Astrocyte of the hippocampus (primary cell): ENCODE results near the gene CSPG5.

Experiments used
- DNase-seq: peaks from one replicate; pipeline ENCODE4 v3.0.0; 2011; ENCODE audit warnings: low read depth, low spot score

Gene CSPG5, protein sequence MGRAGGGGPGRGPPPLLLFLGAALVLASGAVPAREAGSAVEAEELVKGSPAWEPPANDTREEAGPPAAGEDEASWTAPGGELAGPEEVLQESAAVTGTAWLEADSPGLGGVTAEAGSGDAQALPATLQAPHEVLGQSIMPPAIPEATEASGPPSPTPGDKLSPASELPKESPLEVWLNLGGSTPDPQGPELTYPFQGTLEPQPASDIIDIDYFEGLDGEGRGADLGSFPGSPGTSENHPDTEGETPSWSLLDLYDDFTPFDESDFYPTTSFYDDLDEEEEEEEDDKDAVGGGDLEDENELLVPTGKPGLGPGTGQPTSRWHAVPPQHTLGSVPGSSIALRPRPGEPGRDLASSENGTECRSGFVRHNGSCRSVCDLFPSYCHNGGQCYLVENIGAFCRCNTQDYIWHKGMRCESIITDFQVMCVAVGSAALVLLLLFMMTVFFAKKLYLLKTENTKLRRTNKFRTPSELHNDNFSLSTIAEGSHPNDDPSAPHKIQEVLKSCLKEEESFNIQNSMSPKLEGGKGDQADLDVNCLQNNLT

DNA sequence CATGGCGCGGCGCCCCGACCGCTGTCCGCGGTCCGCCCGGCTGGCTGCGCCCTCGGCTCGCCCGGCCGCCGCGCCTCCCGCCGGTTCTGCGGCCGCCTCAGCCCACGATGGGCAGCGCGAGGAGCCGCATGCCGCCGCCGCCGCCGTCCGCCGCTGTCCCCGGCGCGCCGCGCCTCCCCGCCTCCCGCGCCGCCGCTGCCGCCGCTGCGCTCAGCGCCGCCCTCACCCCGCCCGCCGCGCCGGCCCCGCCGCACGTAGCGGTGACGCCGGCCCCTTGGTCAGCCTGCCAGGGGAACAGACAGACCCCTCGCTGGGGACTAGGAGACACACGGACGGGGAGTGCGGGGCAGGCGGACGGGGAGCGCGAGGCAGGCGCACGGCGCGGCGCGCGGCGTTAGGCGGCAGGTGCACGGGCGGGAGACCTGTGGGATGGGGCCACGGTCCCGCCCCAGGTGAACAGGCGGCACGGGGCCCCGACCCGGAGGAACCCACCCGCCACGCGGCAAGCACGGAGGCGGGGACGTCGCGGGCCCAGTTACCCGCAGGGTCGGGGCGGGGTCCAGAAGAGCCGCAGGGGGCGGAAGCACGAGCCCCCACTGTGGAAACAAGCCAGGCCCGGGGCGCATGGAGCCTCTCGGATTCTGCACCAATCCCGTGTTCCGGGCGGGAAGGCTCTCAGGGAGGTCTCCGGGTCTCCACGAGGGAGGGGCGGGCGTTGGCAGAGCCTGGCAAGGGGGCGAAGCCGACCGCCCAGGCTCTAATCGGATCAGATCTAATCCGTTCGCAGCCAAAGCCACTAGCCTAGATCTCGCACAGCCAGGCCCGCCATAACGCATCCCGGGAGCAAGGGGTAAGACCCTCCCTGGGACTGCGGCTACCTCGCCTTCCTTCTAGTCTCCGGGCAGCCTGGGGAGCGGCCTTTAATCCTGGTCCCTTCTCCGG, at the start of gene CSPG5:
CSPG5 (minus strand) TSS at position 175 of the 942 bp plus-strand sequence; CDS start at position 3, 172 bp downstream.
- DNase-seq = peak; percentile 55

DNA sequence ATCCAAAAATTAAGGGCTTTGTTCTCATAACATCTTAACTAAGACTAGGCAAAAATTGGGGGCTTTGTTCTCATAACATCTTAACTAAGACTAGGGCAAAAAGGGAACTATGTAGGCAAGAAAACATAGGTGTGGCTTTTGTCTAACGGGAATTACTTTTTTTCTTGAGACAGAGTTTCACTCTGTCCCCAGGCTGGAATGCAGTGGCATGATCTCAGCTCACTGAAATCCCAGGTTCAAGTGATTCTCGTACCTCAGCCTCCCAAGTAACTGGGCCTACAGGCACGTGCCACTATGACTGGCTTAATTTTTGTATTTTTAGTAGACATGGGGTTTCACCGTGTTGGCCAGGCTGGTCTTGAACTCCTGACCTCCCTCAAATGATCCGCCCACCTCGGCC, 49.8 kb upstream of the CSPG5 start:
- DNase-seq = no peak

DNA sequence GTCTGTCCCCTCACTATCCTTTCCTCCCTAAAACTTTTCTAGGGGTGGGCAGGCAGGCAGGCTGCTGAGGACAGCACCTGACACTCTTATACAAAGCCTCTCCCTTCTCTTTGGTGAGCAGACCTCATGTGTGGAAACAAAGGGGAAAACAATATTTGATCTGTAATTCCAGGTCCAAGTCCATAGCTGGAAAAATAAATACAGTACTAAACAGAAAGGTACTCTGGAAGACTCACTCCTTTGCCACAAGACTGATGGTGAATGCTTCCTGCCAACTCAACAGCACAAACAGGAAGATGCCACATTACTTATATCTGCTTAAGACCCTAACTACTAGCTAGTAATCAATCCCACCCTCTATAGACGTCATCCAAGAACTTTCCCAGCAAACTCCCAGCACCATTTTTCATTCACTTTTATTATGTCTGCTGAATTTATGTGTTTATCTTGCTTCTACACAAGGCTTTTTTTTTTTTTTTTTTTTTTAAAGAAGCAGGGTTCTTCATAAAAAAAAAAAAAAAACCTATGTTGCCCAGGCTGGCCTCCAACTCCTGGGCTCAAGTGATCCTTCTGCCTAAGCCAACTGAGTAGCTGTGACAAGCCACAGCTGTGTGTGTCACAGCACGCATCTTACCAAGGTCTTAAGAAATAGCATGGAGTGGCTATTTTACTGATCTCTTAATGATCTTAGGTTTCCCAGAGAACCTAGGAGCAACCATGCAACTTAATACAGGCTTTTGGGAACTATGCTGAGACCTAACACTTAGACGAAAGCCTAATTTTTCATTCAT, 44.2 kb upstream of the CSPG5 start:
- DNase-seq = no peak

DNA sequence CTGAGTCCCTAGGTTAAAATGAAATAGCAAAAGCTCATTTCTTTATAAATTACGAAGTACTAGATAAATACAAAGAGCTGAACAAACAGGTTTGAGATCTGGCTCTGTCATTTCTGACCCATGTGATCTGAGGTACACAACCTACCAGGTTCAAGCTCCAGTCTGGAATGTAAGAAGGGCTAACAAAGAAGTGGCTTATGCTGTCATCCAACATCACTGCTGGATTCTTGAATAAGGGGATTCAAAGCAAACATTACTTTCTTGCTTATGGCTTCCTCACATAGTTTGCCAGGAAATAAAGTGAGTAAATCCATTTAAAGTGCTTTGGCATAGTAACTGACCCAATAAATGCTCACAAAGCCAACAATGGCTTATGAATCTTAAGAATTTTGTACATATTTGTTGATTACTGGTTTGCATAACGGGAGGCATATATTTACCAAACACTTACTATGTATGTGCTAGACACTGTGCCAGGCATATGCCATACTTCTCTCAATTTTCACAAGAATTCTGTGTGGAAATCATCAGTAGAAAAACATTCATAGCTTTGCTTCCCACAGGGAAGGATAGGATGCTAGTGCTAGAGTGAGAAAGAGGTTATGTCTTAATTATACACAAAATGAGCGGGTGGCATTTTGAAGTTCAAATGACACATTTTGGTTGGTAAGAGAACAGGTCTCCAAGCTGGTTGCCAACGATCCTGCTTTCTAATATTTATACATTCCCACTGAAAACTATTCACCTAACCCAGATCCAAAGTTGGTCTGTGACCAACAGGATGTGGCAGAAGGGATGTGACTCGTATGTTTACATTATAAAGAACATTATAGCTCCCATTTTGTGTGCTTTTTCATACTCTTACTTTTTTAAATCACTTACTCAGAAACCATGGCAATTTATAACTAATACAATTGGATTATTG, 38.7 kb upstream of the CSPG5 start:
- peak; percentile 17 for DNase-seq

DNA sequence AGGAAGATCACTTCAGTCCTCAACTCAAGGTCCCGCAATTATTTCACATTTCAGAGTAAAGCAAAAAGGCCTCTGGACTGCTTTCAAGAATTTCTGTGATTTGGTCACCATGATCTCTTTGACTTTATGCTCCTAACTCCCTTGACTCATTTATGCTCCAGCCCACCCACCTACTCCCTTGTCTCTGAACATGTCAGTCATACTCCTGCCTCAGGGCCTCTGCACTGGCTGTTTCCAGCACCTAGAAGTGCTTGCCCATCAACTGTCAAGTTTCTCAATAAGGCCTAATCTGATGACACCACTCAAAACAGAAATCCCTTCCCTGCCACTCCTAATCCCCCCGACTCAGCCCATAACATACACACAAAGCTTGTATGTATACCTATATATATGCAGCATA, 36.1 kb upstream of the CSPG5 start:
- DNase-seq = no peak

DNA sequence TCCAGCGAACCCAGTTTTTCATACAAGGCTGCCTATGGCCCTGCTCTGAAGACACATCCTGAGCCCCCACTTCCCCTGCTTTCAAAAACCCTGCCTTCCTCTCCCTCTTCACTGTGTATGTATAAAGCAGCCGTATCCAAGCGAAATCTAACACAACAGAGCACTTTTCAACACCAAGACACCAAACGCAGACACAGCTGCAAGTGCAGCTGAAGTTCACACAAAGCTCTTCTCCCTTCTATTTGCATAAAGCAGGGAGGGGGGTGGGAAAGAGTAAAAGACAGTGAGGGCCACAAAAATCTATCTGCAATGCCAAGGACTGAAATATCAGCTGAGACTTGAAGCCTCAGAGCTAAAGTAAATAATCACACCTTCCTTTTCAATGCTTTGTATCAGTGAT, 35.1 kb upstream of the CSPG5 start:
- peak; percentile 32 for DNase-seq

DNA sequence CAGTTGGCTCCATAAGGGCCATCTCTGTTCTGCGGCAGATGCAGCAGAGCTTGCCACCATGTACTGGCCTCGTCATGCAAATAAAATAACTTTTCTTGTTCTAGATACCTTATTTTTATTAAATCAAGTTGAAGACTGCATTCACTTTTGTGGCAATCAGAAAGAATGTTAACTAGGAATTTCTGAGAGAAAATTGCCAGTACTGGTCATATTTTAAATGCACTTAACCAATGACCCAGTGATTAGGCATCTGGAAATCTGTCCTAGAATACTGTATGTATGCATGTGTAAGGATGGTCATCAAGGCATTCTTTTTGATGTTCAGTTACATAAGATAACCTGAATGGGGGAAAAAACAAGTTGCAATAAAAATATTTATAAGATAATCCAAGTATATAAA, 34.2 kb upstream of the CSPG5 start:
- DNase-seq = peak; percentile 19

DNA sequence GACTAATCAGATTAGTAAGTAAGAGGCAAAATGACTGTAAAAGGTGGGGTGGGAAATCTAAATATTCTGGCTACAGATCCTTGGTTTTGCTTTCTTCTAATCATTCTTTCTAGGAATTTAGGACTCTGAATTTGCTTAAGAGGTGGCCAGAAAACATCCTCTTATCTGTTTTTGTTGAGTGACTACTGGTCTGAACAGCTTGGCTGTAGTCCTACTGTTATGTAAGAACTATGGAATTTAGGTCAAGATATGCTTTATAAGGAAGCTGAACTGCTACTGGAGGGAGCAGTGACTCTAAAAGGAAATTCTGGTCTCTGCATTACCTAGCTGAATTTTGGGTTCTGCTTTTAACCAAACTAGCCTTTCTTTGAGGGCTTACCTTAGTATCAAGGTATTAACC, 33.5 kb upstream of the CSPG5 start:
- peak; percentile 86 for DNase-seq

DNA sequence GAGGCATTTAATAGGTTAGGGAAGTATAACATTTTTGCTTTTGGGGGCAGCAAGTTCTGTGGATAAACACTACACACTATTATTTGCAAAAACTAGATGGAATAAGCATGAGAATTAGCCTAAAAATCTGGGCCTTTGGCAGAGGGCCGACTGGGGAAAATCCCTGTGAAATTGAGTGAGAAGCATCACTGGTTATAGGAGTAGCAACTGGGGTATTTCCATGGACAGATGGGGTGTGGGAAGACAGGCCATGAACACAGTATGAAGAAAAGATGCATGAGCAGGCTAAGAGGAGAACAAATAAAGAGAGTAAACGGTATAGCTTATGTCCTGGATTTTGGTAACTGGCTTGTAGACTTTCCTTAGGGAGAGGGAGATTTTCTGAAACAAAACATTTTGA, 32.9 kb upstream of the CSPG5 start:
- peak; percentile 13 for DNase-seq

DNA sequence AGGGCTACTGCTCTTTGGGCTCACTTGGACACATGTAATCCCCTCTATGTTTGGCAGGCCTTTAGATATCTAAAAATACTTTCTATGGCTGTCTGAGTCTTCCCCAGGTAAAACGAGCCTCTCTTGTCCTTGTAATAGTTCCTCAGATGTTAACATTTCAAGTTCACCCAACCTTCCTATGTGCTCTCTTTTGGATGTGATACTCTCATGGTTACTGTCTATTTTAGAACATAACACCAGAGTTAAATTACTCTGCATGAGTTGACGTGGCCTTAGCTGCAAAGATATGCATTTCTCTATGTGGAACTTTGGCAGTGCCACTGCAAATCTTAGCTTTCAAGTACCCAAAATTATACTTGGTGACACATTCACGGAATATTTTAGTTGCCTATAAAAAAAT, 31.9 kb upstream of the CSPG5 start:
- DNase-seq = no peak

DNA sequence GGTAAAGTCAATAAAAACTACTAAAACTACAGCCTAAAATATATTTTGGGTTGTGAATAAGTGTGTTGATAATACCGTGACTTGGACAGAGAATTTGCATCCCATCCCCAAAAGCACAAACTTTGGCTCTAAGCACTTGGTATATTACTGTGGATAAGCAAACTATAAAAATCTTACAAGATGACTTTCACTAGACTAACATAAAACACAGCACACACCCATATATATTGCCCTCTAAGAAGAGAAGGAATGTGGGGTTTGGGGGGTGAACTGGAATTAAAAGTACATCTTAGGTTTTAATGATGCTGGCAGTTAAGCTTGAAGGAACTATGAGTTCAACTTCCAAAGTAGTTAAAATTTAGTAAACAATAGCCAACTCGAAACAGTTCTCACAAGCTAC, 28.7 kb upstream of the CSPG5 start:
- DNase-seq = no peak

DNA sequence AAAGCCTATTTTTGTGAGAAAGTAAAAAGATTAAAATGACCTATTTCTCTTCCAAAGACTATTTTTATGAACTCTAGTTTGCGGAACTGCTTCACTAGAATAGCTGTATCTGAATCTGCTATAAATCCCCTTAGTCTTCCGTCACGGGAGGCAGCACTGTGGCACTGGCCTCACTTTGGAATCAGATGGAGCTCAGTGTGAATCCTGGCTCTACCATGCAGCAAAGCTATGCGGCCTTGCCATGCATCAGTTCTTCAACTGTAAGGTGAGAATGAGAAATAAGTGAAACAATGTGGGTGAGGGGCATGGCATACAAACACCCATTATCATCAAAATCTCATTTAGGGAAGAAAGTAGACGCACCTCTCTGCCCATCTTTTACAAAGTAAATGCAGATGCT, 27.5 kb upstream of the CSPG5 start:
- DNase-seq = no peak

DNA sequence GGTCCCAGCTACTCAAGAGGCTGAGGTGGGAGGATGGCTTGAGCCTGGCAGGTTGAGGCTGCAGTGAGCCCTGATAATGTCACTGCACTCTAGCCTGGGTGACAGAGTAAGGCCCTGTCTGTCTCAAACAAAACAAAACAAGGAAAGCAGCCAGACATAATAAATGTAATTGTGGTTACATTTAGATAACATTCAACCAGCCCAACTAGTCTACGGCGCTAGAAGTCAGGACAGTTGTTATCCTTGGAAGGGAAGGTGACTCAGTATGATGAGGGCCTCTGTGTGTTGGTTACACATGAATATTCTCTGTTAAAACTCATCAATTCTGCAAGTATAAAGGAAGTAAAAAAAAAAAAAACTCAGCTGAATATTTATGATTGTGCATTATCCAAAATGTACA, 27.0 kb upstream of the CSPG5 start:
- peak; percentile 52 for DNase-seq

DNA sequence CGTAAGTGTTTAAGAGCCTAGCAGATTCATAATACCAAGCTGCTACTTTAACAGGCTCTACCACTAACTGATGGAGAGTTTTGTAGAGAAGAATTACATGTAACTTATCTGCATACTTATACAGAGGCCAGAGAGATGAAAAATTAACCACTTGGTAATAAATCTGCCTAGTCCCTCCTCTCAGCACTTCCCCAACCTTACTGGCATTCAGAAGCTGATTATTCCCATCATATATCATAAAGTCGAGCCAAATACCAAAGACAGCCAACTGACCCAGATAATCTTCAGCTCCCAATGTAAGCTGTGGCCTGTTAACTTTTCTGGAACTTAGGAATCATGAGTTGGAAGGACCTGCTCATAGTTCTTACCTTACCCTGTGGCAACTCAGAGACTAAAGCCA, 25.5 kb upstream of the CSPG5 start:
- DNase-seq = no peak

DNA sequence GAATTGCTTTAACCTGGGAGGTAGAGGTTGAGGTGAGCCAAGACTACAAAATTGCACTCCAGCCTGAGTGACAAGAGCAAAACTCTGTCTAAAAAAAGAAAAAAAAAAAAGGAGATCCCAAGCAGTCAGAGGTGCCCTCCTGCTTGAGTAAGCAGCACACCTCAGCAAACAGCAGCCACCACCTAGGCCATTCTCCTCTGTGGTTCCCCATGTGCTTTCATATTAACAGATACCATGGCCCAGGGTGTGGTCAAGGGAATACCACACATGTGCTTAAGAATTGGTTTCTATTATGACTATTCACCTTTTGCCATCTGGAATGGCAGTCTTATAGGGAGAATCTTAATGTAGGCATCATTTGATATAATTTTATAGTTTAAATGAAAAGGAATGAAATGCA, 24.7 kb upstream of the CSPG5 start:
- DNase-seq = no peak

DNA sequence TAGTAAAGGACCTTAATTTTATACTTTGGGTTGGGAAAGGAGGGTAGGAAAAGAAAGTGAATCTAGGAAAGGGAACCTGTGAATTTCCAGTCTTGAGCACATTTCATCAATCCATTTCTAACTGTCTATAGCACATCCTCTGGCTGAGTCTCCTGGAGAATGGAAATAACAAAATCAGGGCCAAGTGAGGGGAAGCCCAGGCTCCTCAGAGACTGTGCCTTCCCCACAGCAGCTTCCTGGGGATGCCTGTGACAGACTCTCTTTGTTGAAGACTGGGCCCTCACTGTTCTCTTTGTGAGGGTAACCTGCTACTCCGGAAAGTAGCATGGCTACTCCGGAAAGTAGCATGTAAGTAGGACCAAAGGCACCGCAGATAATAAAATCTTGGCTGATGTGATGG, 22.6 kb upstream of the CSPG5 start:
- no peak for DNase-seq

DNA sequence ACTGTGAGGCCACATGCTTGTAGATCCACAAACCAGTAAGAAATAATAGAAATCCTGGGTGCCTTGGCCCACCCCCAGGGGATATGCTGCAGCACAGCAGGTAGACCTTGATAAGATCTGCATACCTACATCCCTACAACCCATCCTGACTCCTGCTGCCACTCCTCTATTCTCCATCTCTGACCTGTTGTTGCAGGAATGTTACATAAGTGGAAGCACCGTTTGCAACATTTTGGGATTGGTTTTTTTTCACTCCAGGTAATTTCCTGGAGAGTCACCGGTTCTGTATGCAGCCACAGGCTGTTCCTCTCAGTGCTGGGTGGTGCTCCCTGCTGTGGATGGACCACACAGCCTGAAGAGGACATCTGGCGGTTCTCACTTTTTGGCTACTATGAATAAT, 16.1 kb upstream of the CSPG5 start:
- DNase-seq = no peak

DNA sequence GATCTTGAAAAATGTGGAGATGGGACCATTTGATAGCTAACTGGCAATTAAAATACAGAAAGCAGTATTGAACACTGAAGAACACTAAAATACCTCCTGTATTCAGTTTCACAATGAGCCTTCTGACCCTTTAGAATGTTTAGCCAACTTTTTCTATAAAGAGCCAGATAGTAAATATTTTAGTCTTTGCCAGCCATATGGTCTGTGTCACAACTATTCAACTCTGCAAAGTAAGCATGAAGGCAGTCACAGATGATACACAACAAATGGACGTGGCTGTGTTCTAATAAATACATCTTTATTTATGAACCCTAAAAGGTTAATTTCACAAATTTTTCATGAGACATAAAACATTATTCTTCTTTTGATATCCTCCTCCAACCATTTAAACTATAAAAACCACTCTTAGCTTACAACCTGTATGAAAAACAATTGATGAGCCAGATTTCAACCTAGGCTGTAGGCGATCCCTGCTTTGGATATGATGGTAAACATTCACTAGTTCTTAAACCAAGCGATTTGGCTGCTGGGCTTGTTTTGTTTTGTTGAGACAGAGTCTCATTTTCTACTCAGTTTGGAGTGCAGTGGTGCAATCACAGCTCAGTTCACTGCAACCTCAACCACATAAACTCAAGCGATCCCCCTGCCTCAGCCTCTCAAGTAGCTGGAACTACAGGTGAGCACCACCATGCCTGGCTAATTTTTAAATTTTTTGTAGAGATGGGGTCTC, 13.6 kb upstream of the CSPG5 start:
- DNase-seq = no peak

DNA sequence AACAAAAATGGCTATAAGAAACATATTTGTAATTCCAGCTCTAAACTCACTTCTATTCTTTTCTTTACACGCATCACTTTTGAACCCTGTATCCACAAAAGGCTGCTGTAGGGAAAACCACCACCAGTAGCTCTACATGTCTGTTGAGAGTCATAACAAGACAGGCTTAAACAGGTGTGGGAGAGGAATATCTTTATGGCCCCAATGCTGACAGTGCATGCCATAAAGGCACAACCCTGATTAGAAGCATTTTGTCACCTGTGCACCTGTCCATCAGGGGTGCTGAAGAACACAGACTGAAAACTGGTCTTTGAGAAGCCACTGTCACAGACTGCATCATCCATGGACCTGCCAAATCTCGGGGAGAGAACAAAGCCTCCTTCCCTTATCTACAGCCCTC, 11.6 kb upstream of the CSPG5 start:
- DNase-seq = no peak

DNA sequence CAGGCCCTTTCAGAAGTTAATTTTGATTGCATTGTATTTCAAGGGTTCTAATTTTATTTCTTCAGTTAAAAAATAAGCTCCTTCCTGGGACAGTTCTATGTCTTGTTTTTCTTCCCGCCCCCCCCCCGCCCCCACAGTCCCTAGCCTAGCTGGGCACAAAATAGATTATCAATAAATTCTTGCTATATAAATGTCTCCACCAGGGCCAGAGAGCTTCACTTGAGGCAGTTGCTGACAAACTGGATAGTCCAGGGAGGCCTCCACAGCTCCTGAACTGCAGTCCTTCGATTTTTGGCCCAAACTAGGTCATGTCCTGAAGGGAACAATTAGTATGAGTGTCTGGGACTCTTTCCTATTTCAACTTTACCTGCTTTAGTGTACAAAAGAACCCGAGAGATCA, 9.9 kb upstream of the CSPG5 start:
- no peak for DNase-seq
